Measurements from ENCODE around the gene THSD4. TPM values are rescaled to one million over a fixed set of nuclear protein-coding genes. Genes with fewer than 3 reads are reported as not detected.

Gene THSD4
- total and polyA plus RNA-seq, 2 of the 8 experiments (the other 6 are each of a cell fraction or from before 2014, with no cell fraction given): 2.5 to 6.2 TPM

GRCh38 chr15:71334434-71334833 lies 219.2 kb downstream of the THSD4 start:
- Histone ChIP-seq H2BK12ac (ENCODE audit: low read depth, low read length) (no peak overlapping the region), H2AK5ac (ENCODE audit: low read depth, low read length) (no peak overlapping the region), H3K27ac (ENCODE audit: low read depth, low read length) (no peak overlapping the region), H3K56ac (replicated peaks; ENCODE audit: insufficient read length, low read depth, low read length) (no peak overlapping the region), H3K36me3 (ENCODE audit: control insufficient read depth in 2 of 4, insufficient read depth in 4 of 4, low read length in 3 of 4) (no peaks in the 10 kb centered on the region), H3K4me1 (replicated peaks in 1 of 4; ENCODE audit: control insufficient read depth in 3 of 4, insufficient read depth in 4 of 4, low read length in 3 of 4) (peaks cover 6 to 15% (median 12%) of the 10 kb centered on the region in 4 experiments), H4K5ac (ENCODE audit: insufficient read length, low read depth, low read length) (no peak overlapping the region), H3K4me3 (ENCODE audit: extremely low read depth in 1 of 4, insufficient read depth in 2 of 4, low read depth in 3 of 4, low read length in 4 of 4) (no peak overlapping the region), H2BK120ac (replicated peaks; ENCODE audit: low read depth, low read length) (no peak overlapping the region), H2BK5ac (ENCODE audit: low read depth, low read length) (no peak overlapping the region), H3K27me3 (replicated peaks in 1 of 4; ENCODE audit: control insufficient read depth in 3 of 4, extremely low read depth in 1 of 4, insufficient read depth in 3 of 4, low read length in 3 of 4) (no peaks in the 10 kb centered on the region), H3K9me3 (ENCODE audit: insufficient read depth in 2 of 2, low read depth in 1 of 2, low read length in 1 of 2) (no peaks in the 10 kb centered on the region), H2BK20ac (ENCODE audit: low read length) (no peak overlapping the region), H4K91ac (replicated peaks; ENCODE audit: insufficient read length, low read length) (no peak overlapping the region), H3K23ac (ENCODE audit: insufficient read length) (no peak overlapping the region), H2BK15ac (ENCODE audit: low read length) (no peak overlapping the region; the same call in 1 of the 2 replicates), H3K79me2 (ENCODE audit: control insufficient read depth in 1 of 2, insufficient read depth in 2 of 2, low read length in 2 of 2) (no peaks in the 10 kb centered on the region), H3K14ac (ENCODE audit: insufficient read length) (no peak overlapping the region), H4K8ac (ENCODE audit: extremely low read depth, insufficient read depth, low read length) (no peak overlapping the region), H3K9ac (replicated peaks in 1 of 4; ENCODE audit: extremely low read depth in 1 of 4, low read depth in 3 of 4, low read length in 3 of 4) (no peak overlapping the region), H4K20me1 (replicated peaks in 1 of 2; ENCODE audit: control insufficient read depth in 1 of 2, insufficient read depth in 2 of 2, low read length in 2 of 2) (no peaks in the 10 kb centered on the region), H3K79me1 (ENCODE audit: low read depth, low read length) (no peaks in the 10 kb centered on the region), H3K4me2 (ENCODE audit: insufficient read depth in 1 of 2, low read depth in 2 of 2, low read length in 2 of 2) (no peak overlapping the region), H2AFZ (ENCODE audit: low read length) (no peak overlapping the region), H3K4ac (replicated peaks; ENCODE audit: insufficient read length, low read depth, low read length) (no peak overlapping the region), H3K23me2 (ENCODE audit: low read depth, low read length) (no peaks in the 10 kb centered on the region), H3K18ac (ENCODE audit: extremely low read depth, low read length) (no peak overlapping the region)
- CTCF ChIA-PET (ENCODE audit: partially characterized antibody): no interaction called here
- WGBS, 2 experiments (ENCODE audit: extremely low coverage in 1 of 2, insufficient coverage in 1 of 2, insufficient read length in 1 of 2, insufficient replicate concordance in 2 of 2, low coverage in 1 of 2, low lambda C conversion rate in 2 of 2, missing lambda C conversion rate in 1 of 2): 96% methylated on average over 2 of the region's 2 CpGs; no CpG with 5 or more reads in 1 of the 2 experiments
- DNase-seq (ENCODE audit: low read depth in 1 of 2, low spot score in 2 of 2): no peak
- POLR2A ChIA-PET (ENCODE audit: partially characterized antibody): no interaction called here
- no peak for FAIRE-seq
- TF ChIP-seq EP300 (IDR thresholded peaks at IDR 0.05; ENCODE audit: borderline replicate concordance in 1 of 2, low read depth in 2 of 2, low read length in 2 of 2): no peak
- TF ChIP-seq MAX (IDR thresholded peaks at IDR 0.05): no peak
- TF ChIP-seq SP2 (IDR thresholded peaks at IDR 0.05; ENCODE audit: low read length): no peak
- no peak for TF ChIP-seq RNF2 (IDR thresholded peaks at IDR 0.05; ENCODE audit: borderline replicate concordance, low read depth, low read length, missing control alignments, poor library complexity, severe bottlenecking)
- TF ChIP-seq CTCF (IDR thresholded peaks at IDR 0.05; ENCODE audit: control extremely low read depth in 1 of 3, insufficient read depth in 1 of 3, low read depth in 1 of 3, low read length in 3 of 3): no peak

Measured in H1 (cell line).